H4 (cell line): Measurements from ENCODE around the gene TAF1A. TPM values are rescaled to one million over a fixed set of nuclear protein-coding genes. Genes with fewer than 3 reads are reported as not detected.

Experiments used
- DNase-seq: peaks from one replicate; pipeline ENCODE4 v3.0.0-alpha.2; 2015; ENCODE audit warnings: low spot score
- total RNA-seq: library from RNA; depleted of rRNA; stranded (reverse); fragments of >200 nt; shearing (Covaris generic); gene quantifications from 2 replicates; pipeline ENCODE4 v1.2.3, GENCODE V29; 2014

The TAF1A gene
- total RNA-seq, 1 experiment from 2014 or later, result 16.3 TPM

DNA sequence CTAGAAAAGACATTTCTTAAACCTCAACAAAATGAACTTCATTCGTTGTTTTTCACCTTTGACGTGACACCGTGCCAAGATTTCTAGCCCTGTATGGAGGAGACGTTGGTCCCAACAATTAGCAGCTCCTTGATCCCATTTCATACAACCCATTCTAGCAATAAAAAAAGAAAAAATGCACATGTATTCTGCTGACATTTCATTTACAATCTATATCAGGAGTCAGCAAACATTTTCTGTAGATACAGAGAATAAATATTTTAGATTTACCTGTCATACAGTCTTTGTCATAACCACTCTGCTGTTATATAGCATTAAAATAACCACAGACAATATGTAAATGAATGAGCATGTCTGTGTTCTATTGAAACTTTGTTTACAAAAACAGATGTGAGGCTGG, 7.0 kb upstream of the TAF1A start:
- DNase-seq, result no peak

DNA sequence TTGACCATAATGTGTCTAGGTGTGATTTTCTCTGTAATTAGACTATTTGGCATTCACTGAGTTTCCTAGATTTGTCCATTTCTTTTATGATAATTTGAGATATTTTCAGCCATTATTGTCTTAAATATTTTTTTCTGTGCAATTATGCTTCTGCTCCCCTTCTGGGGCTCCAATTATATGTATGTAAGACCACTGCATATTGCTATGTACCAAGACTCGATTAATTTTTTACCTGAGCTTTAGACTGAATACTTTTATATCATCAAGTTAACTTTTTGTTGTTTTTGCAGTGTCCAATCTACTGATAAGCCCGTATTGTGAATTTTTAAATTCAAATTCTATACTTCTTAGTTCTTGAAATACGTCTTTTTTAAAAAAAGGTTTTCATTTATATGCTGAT, 5.1 kb upstream of the TAF1A start:
- no peak for DNase-seq

DNA sequence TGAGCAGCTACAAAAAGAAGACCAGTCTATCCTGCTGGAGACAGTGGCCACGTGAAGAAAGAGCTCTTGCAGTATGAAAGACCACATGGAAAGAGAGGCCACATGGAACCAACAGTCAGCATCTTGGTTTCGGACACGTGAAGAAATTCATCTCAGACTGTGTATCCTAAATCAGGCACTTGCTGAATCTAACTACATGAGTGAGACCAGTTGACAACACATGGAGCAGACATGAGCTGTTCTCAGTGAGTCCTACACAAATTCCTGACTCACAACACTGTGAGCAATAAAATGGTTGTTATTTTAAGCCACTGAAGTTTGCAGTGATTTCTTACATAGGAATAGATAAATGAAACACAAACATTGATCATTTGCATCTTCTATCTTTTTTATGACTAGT, 2.4 kb upstream of the TAF1A start:
- no peak for DNase-seq

DNA sequence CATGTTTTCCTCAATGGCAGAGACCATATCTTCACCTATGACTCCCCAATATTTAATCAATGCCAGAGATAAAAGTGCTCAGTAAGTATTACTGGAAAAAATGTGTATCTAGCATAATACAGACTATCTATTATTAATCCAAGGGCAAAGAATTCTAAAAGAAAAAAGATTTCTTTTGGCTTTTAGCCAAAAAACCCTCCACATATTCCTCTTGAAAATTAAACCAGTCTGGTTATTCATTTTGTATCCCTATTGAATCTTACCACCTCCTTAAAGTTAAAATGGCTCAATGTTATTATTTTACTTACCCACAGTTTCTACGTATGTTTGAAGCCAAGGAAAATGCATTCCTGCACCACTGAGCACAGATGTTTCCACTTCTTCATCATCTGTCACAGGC, 1.6 kb downstream of the TAF1A start:
- no peak for DNase-seq

DNA sequence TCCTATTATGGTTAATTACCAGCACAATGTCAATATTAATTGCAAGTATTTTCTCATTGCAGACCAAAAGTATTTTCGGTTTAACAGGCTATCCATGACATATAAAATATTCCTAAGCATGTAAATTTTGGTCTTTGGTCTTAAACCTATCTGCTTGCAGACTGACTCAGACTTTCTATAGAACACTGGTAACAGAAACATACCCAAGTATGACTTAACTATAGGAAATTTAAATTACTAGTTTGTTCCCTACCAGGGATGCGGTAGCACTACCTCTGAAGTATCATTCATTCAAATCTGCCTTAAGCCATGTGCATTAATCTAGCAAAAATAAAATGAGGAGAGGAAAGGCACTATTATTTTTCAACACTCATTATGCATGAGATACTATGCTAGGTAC, 2.9 kb downstream of the TAF1A start:
- no peak for DNase-seq

DNA sequence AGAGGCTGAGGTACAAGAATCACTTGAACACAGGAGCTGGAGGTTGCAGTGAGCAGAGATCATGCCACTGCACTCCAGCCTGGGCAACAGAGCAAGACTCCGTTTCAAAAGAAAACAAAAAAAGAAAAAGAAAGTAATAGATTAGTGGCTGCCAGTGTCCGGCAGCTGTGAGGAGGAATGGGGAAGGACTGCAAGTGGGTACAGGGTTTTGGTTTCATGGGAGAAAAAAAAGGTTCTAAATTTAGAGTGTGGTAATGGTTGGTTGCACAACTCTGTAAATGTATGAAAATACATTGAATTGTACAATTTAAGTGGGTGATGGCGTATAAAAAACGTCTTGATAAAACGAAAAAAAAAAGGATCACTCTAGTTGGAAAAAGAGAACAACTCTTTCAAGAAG, 6.7 kb downstream of the TAF1A start:
- no peak for DNase-seq

DNA sequence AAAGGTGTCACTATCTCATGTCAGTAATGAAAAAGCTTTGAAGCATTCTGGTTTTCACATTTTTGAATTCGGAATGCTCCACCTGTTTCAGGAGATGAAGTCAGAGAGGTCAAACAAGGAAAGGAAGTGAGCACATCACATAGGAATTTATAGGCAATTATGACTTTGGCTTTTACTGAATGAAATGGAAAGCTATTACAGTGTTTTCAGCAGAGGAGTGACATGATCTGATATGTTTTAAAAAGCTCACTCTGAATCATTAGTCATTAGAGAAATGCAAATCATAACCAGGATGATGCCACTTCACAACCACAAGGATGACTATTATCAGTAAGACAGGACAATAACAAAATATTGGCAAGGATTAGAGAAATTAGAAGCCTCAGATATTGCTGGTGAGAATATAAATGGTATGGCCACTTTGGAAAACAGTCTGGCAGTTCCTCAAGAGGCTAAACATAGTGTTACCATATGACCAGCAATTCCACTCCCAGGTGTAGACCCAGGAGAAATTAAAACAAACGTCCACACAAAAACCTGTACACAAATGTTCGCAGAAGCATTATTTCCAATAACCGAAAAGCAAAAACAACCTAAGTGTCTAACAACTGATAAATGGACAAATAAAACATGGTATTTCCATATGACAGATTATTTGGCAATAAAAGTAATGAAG, 7.5 kb downstream of the TAF1A start:
- DNase-seq, result peak; percentile 10

DNA sequence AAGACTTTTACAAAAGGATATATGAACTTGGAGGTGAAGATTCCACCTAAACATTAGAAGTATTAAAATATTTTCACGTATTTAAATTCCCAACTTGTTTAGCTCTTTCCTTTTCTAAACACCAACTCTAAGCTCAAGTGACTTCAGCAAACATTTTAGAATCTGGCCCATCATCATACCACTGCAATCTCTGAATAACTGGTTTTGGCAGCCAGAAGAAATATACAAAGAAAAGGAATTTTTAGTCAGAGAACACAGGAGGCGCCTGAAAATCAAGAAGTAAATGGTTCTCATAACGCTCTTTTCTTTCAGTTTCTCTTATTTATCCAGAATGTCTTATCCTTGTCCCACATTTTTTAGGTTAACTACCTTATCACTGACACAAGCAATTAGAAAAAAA, 10.4 kb downstream of the TAF1A start:
- DNase-seq, result no peak

DNA sequence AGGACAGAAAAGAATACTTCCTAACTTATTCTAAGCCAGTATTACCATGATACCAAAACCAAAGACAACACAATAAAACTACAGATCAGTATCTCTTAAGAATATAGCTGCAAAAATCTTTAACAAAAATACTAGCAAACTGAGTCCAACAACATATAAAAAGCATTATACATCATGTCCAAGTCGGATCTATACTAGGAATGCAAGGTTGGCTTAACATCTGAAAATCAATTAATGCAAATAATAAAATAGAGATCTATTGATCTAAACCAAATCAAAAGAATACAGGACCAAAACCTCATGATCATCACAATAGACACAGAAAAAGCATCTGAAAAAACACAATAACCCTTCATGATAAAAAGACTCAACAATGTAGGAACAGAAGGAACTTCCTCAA, 18.9 kb downstream of the TAF1A start:
- DNase-seq, result no peak

DNA sequence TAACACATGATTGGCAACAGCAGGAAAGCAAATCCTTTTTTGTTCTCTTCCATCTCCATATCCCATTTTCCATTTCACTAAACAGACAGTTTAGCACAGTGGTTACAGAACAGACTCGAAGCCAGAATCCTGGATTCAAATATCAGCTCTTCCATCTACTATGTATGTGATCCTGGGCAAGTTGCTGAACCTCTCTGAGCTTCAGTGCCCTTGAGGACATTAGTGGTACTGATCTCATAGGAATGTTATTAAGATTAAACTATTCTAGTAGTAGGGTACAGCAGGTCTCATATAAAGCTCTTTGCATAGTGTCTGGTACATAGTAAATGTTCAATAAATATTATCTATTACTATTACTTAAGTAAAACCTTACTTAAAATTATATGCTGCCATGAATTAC, 28.1 kb downstream of the TAF1A start:
- no peak for DNase-seq

DNA sequence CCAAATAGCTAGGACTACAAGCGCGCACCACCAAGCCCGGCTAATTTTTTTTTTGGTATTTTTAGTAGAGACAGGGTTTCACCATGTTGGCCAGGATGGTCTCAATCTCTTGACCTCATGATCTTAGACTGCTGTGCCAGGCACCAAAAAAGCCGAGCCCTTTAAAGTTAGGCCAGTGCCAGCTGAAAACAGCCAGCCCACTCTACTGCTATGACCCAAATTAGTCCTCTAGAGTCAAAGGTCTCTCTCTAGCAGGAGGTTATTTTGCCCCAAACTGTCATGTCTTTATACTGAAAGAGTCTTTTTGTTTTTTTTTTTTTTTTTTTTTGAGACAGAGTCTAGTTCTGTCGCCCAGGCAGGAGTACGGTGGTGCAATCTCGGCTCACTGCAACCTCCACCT, 32.2 kb downstream of the TAF1A start:
- no peak for DNase-seq

DNA sequence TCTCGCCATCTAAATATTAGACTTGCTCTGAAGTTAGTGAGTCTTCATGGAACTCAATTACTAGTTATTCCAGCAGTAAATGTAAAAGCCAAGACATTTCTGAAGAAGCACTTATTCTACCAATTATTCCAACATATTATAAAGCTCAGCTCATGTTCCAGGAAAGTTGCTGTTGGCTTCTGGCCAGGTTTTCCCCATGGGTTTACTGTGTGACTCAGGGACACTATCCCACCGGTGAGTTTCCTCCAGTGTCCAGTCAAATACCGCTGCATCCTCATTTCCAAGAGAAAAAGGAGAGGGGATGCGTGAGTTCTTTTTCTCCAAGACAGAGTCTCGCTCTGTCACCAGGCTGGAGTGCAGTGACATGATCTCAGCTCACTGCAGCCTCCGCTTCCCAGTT, 32.6 kb downstream of the TAF1A start:
- DNase-seq, result no peak

DNA sequence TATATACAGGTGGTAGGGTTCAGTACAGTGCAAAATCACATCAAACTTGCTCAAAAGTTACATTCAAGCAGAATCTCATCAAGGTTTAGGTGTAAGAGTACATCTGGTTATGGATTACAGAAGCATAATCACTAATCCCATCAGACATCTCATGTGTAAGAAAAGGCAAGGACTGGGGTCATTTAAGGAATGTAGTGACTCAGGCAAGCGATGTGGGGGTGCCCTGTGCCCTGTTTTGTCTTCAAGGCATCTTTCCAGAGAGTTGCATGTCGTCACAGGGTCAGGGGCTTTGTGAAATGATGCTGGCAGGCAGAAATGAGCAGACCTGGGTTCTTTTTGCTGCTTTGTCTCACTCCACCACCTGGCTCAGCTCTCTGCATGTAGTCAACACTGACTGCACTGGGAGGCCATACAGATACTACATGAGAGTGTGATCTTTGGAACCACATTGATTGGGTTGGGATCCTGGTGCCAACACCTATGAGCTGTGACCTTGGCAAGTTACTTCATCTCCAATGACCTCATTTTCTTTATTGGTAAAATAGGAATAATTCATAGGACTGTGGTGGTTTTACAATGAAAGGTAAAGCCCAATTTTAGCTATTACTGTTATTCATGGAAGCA, 33.6 kb downstream of the TAF1A start:
- no peak for DNase-seq

DNA sequence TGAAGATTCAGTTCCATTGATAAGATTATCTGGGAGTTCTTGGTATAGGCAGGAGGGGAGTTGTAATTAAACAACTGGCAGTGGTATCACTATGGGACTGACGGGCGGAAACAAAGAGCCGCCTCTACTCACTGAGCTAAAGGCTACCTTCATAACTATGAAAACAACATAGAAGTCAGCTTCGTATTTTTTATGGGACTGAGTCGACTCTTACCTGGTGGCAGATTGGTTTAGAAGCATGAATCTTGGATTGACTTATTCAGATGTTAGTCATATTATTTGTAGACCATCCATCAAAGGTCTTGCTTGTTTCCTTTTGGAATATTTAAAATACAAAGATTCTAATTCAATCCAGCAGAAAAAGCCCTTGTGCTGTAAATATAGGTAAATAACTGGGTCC, 35.6 kb downstream of the TAF1A start:
- no peak for DNase-seq

DNA sequence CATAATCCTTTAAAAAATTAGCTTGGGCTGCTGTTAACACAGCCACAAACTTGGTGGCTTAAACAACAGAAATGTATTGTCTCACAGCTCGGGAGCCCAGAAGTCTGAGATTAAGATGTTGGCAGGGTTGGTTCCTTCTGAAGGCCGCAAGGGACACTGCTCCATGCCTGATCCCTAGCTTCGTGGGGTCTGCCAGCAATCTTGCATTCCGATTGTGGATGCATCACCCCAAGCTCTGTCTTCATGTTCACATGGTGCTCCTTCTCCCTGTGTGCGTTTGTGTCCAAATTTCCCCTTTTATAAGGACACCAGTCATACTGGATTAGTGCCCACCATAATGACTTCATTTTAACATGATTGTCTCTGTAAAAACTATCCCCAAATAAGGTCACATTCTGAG, 36.9 kb downstream of the TAF1A start:
- no peak for DNase-seq

DNA sequence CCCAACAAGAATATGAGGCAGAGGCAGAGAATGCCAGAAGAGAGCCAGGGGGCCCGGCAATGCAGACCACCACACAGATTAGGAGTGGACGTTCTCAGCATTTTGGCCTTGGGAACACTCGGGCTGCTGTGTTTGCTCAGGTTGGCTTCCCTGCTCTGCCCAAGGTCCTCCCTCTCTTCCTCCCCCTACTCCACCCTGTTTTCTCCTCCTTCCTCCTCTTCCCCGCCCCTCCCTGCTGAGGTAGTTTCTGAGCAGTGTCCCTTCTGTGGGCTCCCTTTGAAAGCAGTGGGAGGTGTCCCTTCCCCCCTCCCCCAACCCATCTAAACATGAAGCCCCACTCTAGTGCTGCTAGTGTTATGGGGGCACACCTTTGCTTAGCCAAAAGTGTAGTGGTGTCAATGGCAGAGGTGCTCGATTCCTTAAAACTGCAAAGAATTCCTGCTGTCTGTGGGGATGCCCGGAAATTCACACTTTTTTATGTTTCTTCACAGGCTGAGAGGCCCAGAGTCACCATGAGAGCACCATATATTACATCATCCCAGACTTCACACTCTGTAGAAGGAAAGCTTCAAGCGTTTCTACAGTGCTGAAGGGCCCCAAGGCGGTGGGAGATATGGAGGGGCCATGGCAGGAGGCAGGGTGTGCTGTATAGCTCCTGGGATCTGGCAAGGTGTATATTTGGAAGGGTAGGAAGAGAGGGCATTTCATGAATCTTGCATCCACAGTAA, 41.6 kb downstream of the TAF1A start, which contains the start of gene HHIPL2:
TSS of gene HHIPL2 (minus strand) at position 161 of the 728 bp plus-strand sequence. CDS start at position 101, 60 bp downstream.
- peak; percentile 72 for DNase-seq

DNA sequence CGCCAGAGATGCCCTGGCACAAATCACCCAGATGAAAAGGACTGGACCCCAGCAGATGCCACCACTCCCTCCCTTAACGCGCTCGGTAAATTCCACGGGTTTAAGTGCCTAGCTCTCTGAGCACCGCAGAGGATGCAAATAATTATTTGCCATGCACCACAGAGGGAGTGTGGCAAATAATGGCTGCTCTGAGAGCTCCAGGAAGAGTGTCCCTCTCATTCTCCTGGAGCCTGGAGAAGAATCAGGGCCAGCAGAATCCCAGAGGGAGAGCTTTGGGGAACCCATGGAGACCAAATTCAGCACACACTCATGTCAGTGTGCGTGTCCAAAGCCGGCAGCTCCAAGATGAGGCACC, 42.5 kb downstream of the TAF1A start:
- no peak for DNase-seq

DNA sequence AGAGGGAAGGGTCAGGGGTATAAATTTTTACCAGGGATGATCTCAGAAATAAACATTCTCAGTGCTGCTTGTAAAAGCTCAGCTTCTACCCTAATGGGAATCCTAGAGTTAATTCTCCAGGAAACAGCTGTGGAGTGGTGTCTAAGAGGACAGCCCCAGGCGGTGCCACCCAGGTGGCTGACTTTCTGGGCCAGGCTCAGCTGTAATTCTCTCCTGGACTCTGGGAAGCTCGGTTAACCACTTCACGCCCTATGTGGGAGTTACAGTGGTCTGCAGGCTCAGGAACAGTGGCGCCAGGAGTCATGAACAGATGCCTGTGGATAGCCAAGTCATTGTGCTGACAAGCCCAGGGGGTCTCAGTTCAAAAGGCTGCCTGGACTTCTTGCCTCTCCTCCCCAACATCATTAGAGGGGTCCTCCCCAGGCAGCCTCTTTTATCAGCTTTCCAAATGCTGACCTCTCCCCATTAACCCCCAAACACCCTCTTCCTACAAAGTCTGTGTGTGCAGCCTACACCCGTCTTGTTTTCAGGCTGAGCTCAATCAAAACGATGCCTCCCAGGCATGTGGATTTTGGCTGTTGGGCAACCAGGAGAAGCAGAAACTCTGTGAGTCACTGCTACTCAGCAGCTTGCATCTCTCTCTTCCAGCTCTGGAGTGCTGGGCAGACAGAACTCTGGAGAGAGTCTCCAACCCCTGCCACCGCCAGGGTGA, 43.0 kb downstream of the TAF1A start:
- peak; percentile 95 for DNase-seq

DNA sequence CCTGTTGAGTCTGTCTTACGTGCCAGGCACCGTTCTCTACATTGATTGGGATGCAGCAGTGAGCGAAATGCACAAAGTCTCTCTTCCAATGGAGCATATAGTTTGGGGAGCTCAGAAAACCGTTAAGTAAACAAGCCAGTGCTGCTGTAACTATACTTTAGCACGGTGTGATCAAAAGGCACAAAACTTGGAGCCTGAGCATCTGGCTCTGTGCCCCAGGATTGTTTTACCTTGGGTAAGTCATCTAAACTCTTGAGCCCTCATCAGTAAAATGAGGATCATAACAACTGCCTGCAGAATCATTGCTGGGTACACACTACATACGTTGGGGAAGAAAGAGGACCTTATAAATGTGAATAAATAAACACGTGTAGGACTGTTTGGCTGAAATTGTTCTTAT, 43.6 kb downstream of the TAF1A start:
- DNase-seq, result no peak

DNA sequence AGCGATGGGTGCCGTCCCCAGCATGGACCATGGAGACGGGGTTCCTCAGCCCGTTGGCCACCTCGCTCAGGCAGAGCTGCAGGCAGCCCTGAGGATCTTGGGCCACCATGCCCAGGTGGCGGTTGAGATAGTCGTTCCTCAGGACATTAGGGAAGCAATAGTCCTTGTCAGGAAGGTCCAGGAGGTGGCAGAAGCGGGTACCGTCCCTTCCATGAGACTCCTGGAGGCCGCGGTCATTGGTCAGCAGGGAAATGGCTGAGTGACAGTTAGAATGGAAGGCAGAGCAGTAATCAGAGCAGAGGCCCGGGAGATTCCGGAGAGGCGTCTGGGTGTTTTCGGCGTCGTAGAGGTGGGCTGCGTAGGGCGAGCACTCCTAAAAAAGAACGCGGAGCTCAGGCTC, 45.9 kb downstream of the TAF1A start:
- no peak for DNase-seq

DNA sequence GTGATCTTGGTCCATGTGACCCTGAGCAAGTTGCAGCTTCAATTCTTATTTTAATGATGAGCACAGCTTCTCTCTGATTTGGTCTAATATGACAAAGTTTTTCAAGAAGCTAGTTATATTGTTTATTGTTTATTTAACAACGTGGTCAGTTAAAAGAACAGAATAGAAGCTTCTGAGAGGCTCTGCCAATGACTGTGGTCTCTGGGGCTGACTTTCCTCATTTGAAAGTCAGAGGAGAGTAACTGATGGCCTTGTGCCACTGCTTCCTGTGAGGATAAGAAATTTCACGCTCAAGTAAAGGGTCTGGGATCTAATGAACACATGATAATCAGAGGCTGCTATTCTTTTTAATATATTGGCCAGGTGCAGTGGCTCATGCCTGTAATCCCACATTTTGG, 49.1 kb downstream of the TAF1A start:
- no peak for DNase-seq

DNA sequence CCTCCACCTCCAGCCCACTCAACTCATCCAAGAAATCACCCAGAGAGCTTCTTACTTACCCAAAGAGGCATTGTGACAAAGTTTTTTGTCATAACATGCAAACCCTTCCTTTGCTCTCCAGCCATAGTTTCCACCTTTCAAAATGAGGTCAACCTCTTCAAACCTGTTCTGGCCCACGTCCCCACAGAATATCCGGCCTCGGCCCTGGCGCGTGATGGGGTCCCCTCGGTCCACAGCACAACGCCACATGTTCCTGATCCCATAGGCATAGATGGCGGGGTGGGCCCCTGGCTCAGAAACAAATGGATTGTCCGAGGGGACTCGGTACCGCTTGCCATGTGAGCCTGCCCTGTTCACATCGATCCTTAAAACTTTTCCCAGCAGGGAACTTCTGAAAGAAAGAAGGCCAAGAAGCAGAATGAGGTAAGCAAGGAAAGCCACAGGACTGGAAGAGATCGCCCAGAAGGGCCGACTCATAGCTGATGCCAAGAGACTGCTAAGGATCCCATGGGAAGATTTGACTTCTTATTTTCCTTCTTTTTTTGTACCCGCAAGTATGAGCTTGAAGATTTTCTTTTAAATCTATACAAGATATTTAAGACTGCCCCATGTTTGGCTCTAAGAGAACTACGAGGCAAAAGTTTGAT, 49.7 kb downstream of the TAF1A start:
- DNase-seq, result no peak
